H1 (cell line): ENCODE measurements around the gene TRAP1. TPM values are rescaled to one million over a fixed set of nuclear protein-coding genes. Genes with fewer than 3 reads are reported as not detected.

Experiments used
- CTCF ChIA-PET: fragments of 300-600 bp; sonication (Branson Sonifier 250); formaldehyde crosslinking; loops from one replicate; lab custom pipeline; 2021; ENCODE audit not compliant: partially characterized antibody; lab: Charles Lee
- POLR2A ChIA-PET: fragments of 300-600 bp; sonication (Branson Sonifier 250); formaldehyde crosslinking; loops from one replicate; lab custom pipeline; 2021; ENCODE audit warnings: inconsistent platforms; ENCODE audit not compliant: partially characterized antibody; lab: Charles Lee
- DNase-seq, 2 experiments: peaks; one replicate each; pipeline versions ENCODE4 v3.0.0 to v3.0.0-alpha.2; 2010 to 2022; ENCODE audit warnings: low spot score in 2 of 2, low read depth in 1 of 2, mixed read lengths in 1 of 2
- FAIRE-seq: peaks from 2 replicates; lab custom pipeline; 2011; peaks lifted over from hg19 to GRCh38; lab: Jason Lieb, UNC
- H2AFZ ChIP-seq: 2 replicates; pipeline ENCODE4 v1.8.1; 2012; ENCODE audit warnings: low read length, inconsistent platforms
- H2AK5ac ChIP-seq: 2 replicates; pipeline ENCODE4 v1.6.1; 2013; ENCODE audit warnings: low read depth, low read length
- H2BK120ac ChIP-seq: replicated peaks from 2 replicates; pipeline ENCODE3; 2013; ENCODE audit warnings: low read depth, low read length, inconsistent platforms
- H2BK12ac ChIP-seq: 2 replicates; pipeline ENCODE4 v1.6.1; 2013; ENCODE audit warnings: low read depth, low read length
- H2BK15ac ChIP-seq: 2 replicates; pipeline ENCODE4 v1.6.1; 2013; ENCODE audit warnings: low read length
- H2BK20ac ChIP-seq: 2 replicates; pipeline ENCODE4 v1.6.1; 2013; ENCODE audit warnings: low read length
- H2BK5ac ChIP-seq: 2 replicates; pipeline ENCODE4 v1.6.1; 2013; ENCODE audit warnings: low read depth, low read length
- H3K14ac ChIP-seq: 2 replicates; pipeline ENCODE4 v1.6.1; 2013; ENCODE audit warnings: inconsistent platforms; ENCODE audit not compliant: insufficient read length
- H3K18ac ChIP-seq: 2 replicates; pipeline ENCODE4 v1.6.1; 2013; ENCODE audit warnings: low read length; ENCODE audit errors: extremely low read depth
- H3K23ac ChIP-seq: 2 replicates; pipeline ENCODE4 v1.6.1; 2013; ENCODE audit warnings: inconsistent platforms; ENCODE audit not compliant: insufficient read length
- H3K23me2 ChIP-seq: 2 replicates; pipeline ENCODE4 v1.6.1; 2013; ENCODE audit warnings: low read depth, low read length
- H3K27ac ChIP-seq: 2 replicates; pipeline ENCODE4 v1.6.1; 2011; ENCODE audit warnings: low read depth, low read length, inconsistent platforms
- H3K27me3 ChIP-seq, 4 experiments: replicated peaks in 1 of 4; 1 replicate in 1 of 4; 2 replicates in 3 of 4; pipeline versions ENCODE4 v1.6.1 to v1.8.1; 2011 to 2013; ENCODE audit warnings: low read length in 3 of 4, mild to moderate bottlenecking in 3 of 4, inconsistent platforms in 2 of 4, mixed read lengths in 2 of 4, moderate library complexity in 1 of 4; ENCODE audit not compliant: control insufficient read depth in 3 of 4, insufficient read depth in 3 of 4; ENCODE audit errors: extremely low read depth in 1 of 4
- H3K36me3 ChIP-seq, 4 experiments: 2 replicates each; pipeline versions ENCODE4 v1.6.1 to v1.8.1; 2011 to 2013; ENCODE audit warnings: mild to moderate bottlenecking in 4 of 4, low read length in 3 of 4, moderate library complexity in 2 of 4, control low read depth in 1 of 4, inconsistent platforms in 1 of 4; ENCODE audit not compliant: insufficient read depth in 4 of 4, control insufficient read depth in 2 of 4
- H3K4ac ChIP-seq: replicated peaks from 2 replicates; pipeline ENCODE3; 2013; ENCODE audit warnings: low read length, low read depth, mixed read lengths, inconsistent platforms; ENCODE audit not compliant: insufficient read length
- H3K4me1 ChIP-seq, 4 experiments: replicated peaks in 1 of 4; 1 replicate in 1 of 4; 2 replicates in 3 of 4; pipeline versions ENCODE4 v1.6.1 to v1.8.1; 2011 to 2013; ENCODE audit warnings: low read length in 3 of 4, inconsistent platforms in 2 of 4, mixed read lengths in 1 of 4; ENCODE audit not compliant: insufficient read depth in 4 of 4, control insufficient read depth in 3 of 4
- H3K4me2 ChIP-seq, 2 experiments: 2 replicates each; pipeline versions ENCODE4 v1.6.1 to v1.8.1; 2011 to 2013; ENCODE audit warnings: low read depth in 2 of 2, low read length in 2 of 2, control low read depth in 1 of 2, inconsistent platforms in 1 of 2, mild to moderate bottlenecking in 1 of 2; ENCODE audit not compliant: insufficient read depth in 1 of 2
- H3K4me3 ChIP-seq, 4 experiments: fragments of 200-600, 300-600 bp in 1 of 4; sonication (generic), shearing (Covaris generic), sonication (Bioruptor Twin) in 1 of 4; 2 replicates each; pipeline versions ENCODE4 v1.5.1 to v1.8.1; 2011 to 2016; ENCODE audit warnings: low read length in 4 of 4, low read depth in 3 of 4, control low read depth in 2 of 4, inconsistent platforms in 2 of 4, mild to moderate bottlenecking in 2 of 4, mixed read lengths in 1 of 4, moderate library complexity in 1 of 4; ENCODE audit not compliant: insufficient read depth in 2 of 4; ENCODE audit errors: extremely low read depth in 1 of 4
- H3K56ac ChIP-seq: replicated peaks from 2 replicates; pipeline ENCODE3; 2013; ENCODE audit warnings: low read depth, mild to moderate bottlenecking, mixed read lengths, low read length, inconsistent platforms; ENCODE audit not compliant: insufficient read length
- H3K79me1 ChIP-seq: 2 replicates; pipeline ENCODE4 v1.6.1; 2013; ENCODE audit warnings: low read depth, low read length, control low read depth
- H3K79me2 ChIP-seq, 2 experiments: 2 replicates each; pipeline versions ENCODE4 v1.6.1 to v1.8.1; 2012 to 2013; ENCODE audit warnings: low read length in 2 of 2, mild to moderate bottlenecking in 2 of 2, inconsistent platforms in 1 of 2; ENCODE audit not compliant: insufficient read depth in 2 of 2, control insufficient read depth in 1 of 2
- H3K9ac ChIP-seq, 4 experiments: replicated peaks in 1 of 4; 1 replicate in 1 of 4; 2 replicates in 3 of 4; pipeline versions ENCODE4 v1.6.1 to v1.8.1; 2011 to 2013; ENCODE audit warnings: low read depth in 3 of 4, low read length in 3 of 4, control low read depth in 2 of 4, mild to moderate bottlenecking in 2 of 4, moderate library complexity in 2 of 4, inconsistent platforms in 1 of 4; ENCODE audit errors: extremely low read depth in 1 of 4
- H3K9me3 ChIP-seq, 2 experiments: 2 replicates each; pipeline versions ENCODE4 v1.6.1 to v1.8.1; 2012 to 2013; ENCODE audit warnings: mild to moderate bottlenecking in 2 of 2, moderate library complexity in 2 of 2, control low read depth in 1 of 2, inconsistent platforms in 1 of 2, low read depth in 1 of 2, low read length in 1 of 2, mixed read lengths in 1 of 2; ENCODE audit not compliant: insufficient read depth in 2 of 2
- H4K20me1 ChIP-seq, 2 experiments: replicated peaks in 1 of 2; 2 replicates each; pipeline versions ENCODE3 to v1.8.1; 2011 to 2013; ENCODE audit warnings: inconsistent platforms in 2 of 2, low read length in 2 of 2, mild to moderate bottlenecking in 1 of 2; ENCODE audit not compliant: insufficient read depth in 2 of 2, control insufficient read depth in 1 of 2
- H4K5ac ChIP-seq: 2 replicates; pipeline ENCODE4 v1.6.1; 2013; ENCODE audit warnings: low read length, low read depth, mixed read lengths, inconsistent platforms; ENCODE audit not compliant: insufficient read length
- H4K8ac ChIP-seq: 2 replicates; pipeline ENCODE4 v1.8.0; 2013; ENCODE audit warnings: mild to moderate bottlenecking, moderate library complexity, low read length, inconsistent platforms; ENCODE audit not compliant: insufficient read depth; ENCODE audit errors: extremely low read depth
- H4K91ac ChIP-seq: replicated peaks from 2 replicates; pipeline ENCODE3; 2013; ENCODE audit warnings: low read length, mixed read lengths, inconsistent platforms; ENCODE audit not compliant: insufficient read length
- ATF3 ChIP-seq: IDR thresholded peaks from 2 replicates; pipeline ENCODE4 v1.6.1; 2011; ENCODE audit warnings: low read depth, mild to moderate bottlenecking, low read length; ENCODE audit not compliant: insufficient read depth
- BCL11A ChIP-seq, 2 experiments: IDR thresholded peaks; one replicate each; pipeline ENCODE4 v1.6.1; 2011; ENCODE audit warnings: low read depth in 2 of 2, low read length in 2 of 2, mild to moderate bottlenecking in 2 of 2
- EP300 ChIP-seq, 2 experiments: IDR thresholded peaks; 1 replicate in 1 of 2; 2 replicates in 1 of 2; pipeline ENCODE4 v1.6.1; 2011 to 2012; ENCODE audit warnings: low read depth in 2 of 2, low read length in 2 of 2, mild to moderate bottlenecking in 2 of 2, borderline replicate concordance in 1 of 2, inconsistent platforms in 1 of 2, moderate library complexity in 1 of 2
- GTF2F1 ChIP-seq: IDR thresholded peaks from 2 replicates; pipeline ENCODE4 v1.6.1; 2012; ENCODE audit warnings: low read depth, low read length, improper control_type of control experiment, borderline replicate concordance
- MAX ChIP-seq: IDR thresholded peaks from 2 replicates; pipeline ENCODE4 v1.6.1; 2012; ENCODE audit warnings: inconsistent platforms
- PHF8 ChIP-seq: fragments of 200-600 bp; sonication (generic); conservative IDR thresholded peaks from 2 replicates; pipeline ENCODE4 v1.7.1; 2012; ENCODE audit warnings: low read depth, mild to moderate bottlenecking, inconsistent platforms, low read length, moderate library complexity
- SAP30 ChIP-seq: fragments of 300-600 bp; sonication (generic); IDR thresholded peaks from 2 replicates; pipeline ENCODE4 v1.7.1; 2012; ENCODE audit warnings: low read length, moderate library complexity, mild to moderate bottlenecking, inconsistent platforms; ENCODE audit not compliant: insufficient read depth, insufficient replicate concordance
- SIX5 ChIP-seq: IDR thresholded peaks from 2 replicates; pipeline ENCODE4 v1.6.1; 2011; ENCODE audit warnings: mild to moderate bottlenecking, low read depth, low read length
- TCF12 ChIP-seq: IDR thresholded peaks from 2 replicates; pipeline ENCODE4 v1.6.1; 2011; ENCODE audit warnings: low read depth, mild to moderate bottlenecking, low read length
- USF2 ChIP-seq: IDR thresholded peaks from 2 replicates; pipeline ENCODE4 v1.6.1; 2011; ENCODE audit warnings: low read length, improper control_type of control experiment
- WGBS, 2 experiments: shearing (Covaris generic) in 1 of 2; methylation state at CpG; one replicate each; pipeline versions ENCODE4 v1.1.6 to v1.1.7; 2013 to 2015; ENCODE audit warnings: low lambda C conversion rate in 2 of 2, mixed read lengths in 2 of 2, inconsistent platforms in 1 of 2, low coverage in 1 of 2, missing lambda C conversion rate in 1 of 2; ENCODE audit not compliant: insufficient replicate concordance in 2 of 2, insufficient coverage in 1 of 2, insufficient read length in 1 of 2; ENCODE audit errors: extremely low coverage in 1 of 2, missing lambda C conversion rate in 1 of 2; 5-methylcytosine and 5-hydroxymethylcytosine counted together
- polyA plus RNA-seq, 7 experiments: library from polyadenylated mRNA; depleted of rRNA in 3 of 7; stranded (reverse) in 5 of 7; unstranded in 2 of 7; fragments of >200 nt in 5 of 7; fragments of 200-250 nt in 2 of 7; gene quantifications; 1 replicate in 5 of 7; 2 replicates in 1 of 7; 4 replicates in 1 of 7; pipeline versions ENCODE4 v1.2.1 to v1.2.3, GENCODE V29; 2011 to 2013; ENCODE audit warnings: missing spikeins in 2 of 7, mixed read lengths in 2 of 7
- total RNA-seq: library from RNA; stranded (reverse); fragmentation: NEBNext Ultra II Directional; extraction: Animal tissue kit (Norgen Biotek cat#: 25700); gene quantifications from 2 replicates; pipeline ENCODE4 v1.2.1, GENCODE V29; 2021

TRAP1 gene
- total and polyA plus RNA-seq, 2 of the 8 experiments (the other 6 are each of a cell fraction or from before 2014, with no cell fraction given), result 215 to 283 TPM

GRCh38 chr16:3734084-3734757 lies 16.9 kb upstream of the TRAP1 start:
- Histone ChIP-seq H3K27ac (no peak overlapping the region), H3K36me3 (peaks cover 18 to 62% (median 50%) of the 10 kb centered on the region in 4 experiments; a peak in 6 of 8 replicates)
- CTCF ChIA-PET, result interaction anchor here (0.6 to 1.4 kb wide), 3 partner anchors 43 to 616 kb away, joined by 3 read pairs; no protein-coding TSS in a partner anchor
- TF ChIP-seq SAP30, result no peak
- TF ChIP-seq SIX5, result no peak
- no peak for TF ChIP-seq USF2
- TF ChIP-seq TCF12, result no peak
- no peak for TF ChIP-seq PHF8
- TF ChIP-seq ATF3, result no peak
- TF ChIP-seq GTF2F1, result no peak
- TF ChIP-seq BCL11A (IDR thresholded peaks at IDR 0.05; ENCODE audit: low read depth in 2 of 2, low read length in 2 of 2), result no peak
- TF ChIP-seq EP300 (IDR thresholded peaks at IDR 0.05; ENCODE audit: borderline replicate concordance in 1 of 2, low read depth in 2 of 2, low read length in 2 of 2), result no peak
- TF ChIP-seq MAX, result no peak

More at GRCh38 chr16:3734084-3734757, 16.9 kb upstream of the TRAP1 start:
- Histone ChIP-seq H2BK12ac (no peak overlapping the region), H3K27me3 (no peaks in the 10 kb centered on the region), H2AK5ac (no peak overlapping the region), H3K9ac (no peak overlapping the region), H3K4ac (no peak overlapping the region), H2BK120ac (no peak overlapping the region), H3K14ac (no peak overlapping the region), H3K23me2 (no peaks in the 10 kb centered on the region), H3K79me2 (no peaks in the 10 kb centered on the region), H3K56ac (no peak overlapping the region), H3K23ac (no peak overlapping the region), H4K5ac (no peak overlapping the region), H2BK20ac (no peak overlapping the region), H3K4me3 (no peak overlapping the region), H2AFZ (no peak overlapping the region), H2BK15ac (no peak overlapping the region), H3K18ac (no peak overlapping the region), H2BK5ac (peak overlapping the region; percentile 39; the same call in 1 of the 2 replicates), H4K8ac (no peak overlapping the region), H3K4me1 (no peaks in the 10 kb centered on the region; a peak in 1 of 7 replicates), H4K20me1 (peaks cover 4% of the 10 kb centered on the region in 2 experiments), H3K9me3 (no peaks in the 10 kb centered on the region), H3K4me2 (no peak overlapping the region), H4K91ac (no peak overlapping the region), H3K79me1 (no peaks in the 10 kb centered on the region; the same call in 1 of the 2 replicates)
- 96% methylated on average over 27 of the region's 27 CpGs; no CpG with 5 or more reads in 1 of the 2 experiments for WGBS, 2 experiments
- FAIRE-seq (no peak), DNase-seq (no peak)
- POLR2A ChIA-PET, result interaction anchor here (0.8 kb wide), 1 partner anchor 20 kb away, joined by 3 read pairs; no protein-coding TSS in a partner anchor
